Measurements from ENCODE around the gene GGNBP2. TPM values are rescaled to one million over a fixed set of nuclear protein-coding genes. Genes with fewer than 3 reads are reported as not detected.

GGNBP2 gene, protein sequence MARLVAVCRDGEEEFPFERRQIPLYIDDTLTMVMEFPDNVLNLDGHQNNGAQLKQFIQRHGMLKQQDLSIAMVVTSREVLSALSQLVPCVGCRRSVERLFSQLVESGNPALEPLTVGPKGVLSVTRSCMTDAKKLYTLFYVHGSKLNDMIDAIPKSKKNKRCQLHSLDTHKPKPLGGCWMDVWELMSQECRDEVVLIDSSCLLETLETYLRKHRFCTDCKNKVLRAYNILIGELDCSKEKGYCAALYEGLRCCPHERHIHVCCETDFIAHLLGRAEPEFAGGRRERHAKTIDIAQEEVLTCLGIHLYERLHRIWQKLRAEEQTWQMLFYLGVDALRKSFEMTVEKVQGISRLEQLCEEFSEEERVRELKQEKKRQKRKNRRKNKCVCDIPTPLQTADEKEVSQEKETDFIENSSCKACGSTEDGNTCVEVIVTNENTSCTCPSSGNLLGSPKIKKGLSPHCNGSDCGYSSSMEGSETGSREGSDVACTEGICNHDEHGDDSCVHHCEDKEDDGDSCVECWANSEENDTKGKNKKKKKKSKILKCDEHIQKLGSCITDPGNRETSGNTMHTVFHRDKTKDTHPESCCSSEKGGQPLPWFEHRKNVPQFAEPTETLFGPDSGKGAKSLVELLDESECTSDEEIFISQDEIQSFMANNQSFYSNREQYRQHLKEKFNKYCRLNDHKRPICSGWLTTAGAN
- total RNA-seq (2022; extraction: Qiagen RNA extraction; ENCODE audit: low read depth) = 54.9 to 64.1 TPM (median 57.5 TPM) in 5 replicates

GRCh38 chr17:36544307-36545076 is at the start of gene GGNBP2:
Gene GGNBP2 (plus strand): TSS chr17:36544919. CDS start chr17:36545725, 806 bp downstream.

DNA sequence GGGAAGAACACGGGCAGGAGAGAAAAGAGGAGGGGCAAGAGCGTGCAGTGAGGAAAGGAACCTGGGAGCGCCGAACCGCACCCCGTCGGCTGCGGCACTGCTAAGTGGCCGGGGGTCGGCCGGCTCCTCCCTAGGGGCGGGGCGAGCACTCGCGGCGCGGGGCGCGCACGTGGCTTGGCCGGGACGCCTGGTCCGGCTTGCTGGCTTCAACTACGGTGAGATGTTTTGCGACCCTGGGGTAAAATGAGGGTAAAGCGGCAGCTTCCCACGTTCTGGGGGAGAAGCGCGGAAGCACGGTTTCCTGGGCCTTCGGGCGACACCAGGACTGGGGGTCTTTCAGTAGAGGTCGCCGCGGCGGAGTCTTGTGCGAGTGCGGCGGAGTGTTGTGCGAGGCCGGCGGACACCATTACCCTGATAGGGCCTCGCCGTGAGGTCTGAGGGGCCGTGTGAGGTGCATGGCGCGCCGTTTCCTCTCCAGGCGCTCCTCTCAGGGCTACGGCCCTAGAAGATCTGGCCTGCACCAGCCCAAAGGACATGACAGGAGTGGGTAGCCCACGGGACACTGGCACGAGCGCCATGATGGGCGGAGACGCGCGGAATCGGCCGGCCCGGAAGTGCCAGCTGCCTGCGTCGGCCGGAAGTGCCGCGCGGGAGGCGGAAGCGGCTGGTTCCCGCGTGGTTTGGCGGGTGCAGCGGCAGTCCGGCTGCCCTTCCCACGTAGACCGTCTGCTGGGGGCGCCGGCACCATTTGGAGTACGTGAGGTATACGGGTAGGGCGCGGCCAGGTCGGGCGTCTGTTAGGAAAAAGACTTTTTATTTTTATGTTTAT is 9.7 kb upstream of the GGNBP2 start, which contains the start of the genes MYO19 and PIGW:
Gene MYO19 (minus strand): TSS at position 29 of the 829 bp plus-strand sequence. CDS start 2,330 bp downstream, outside the sequence.
Gene PIGW (plus strand): TSS at position 148 of the 829 bp plus-strand sequence. CDS start 2,115 bp downstream, outside the sequence.

DNA sequence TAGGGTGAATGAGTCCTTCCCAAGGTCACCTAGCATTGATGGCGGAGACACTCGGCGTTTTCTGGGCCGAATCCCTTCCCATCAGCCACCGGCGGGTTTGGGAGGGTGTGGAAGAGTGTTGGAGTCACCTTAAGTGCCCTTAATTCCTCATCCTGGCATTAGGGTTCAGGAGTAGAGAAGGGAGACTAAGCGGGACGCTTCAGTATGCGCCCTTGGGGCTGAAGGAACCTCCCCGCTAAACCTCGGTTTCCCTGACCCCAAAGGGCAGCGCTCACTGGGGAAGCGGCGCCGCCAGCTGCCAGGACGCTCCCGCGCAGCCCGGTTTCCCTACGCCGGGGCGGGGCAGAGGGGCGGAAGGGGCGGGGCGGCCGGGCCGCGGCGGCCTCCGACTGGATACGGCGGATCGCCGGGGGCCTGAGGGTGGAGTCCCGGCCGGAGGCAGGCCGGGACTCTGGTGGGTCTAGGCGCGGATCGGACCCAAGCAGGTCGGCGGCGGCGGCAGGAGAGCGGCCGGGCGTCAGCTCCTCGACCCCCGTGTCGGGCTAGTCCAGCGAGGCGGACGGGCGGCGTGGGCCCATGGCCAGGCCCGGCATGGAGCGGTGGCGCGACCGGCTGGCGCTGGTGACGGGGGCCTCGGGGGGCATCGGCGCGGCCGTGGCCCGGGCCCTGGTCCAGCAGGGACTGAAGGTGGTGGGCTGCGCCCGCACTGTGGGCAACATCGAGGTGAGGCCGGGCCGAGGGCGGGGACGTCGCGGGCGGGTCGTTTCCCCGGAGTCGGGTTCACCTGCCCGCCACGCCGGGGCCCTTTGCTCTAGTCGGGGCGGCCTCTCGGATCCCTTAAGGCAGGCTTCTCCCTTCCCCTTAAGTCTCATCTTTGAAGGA is 47.0 kb downstream of the GGNBP2 start, which contains the start of gene DHRS11:
Gene DHRS11 (plus strand): TSS at position 446 of the 882 bp plus-strand sequence. CDS start 131 bp downstream, at position 577.

DNA sequence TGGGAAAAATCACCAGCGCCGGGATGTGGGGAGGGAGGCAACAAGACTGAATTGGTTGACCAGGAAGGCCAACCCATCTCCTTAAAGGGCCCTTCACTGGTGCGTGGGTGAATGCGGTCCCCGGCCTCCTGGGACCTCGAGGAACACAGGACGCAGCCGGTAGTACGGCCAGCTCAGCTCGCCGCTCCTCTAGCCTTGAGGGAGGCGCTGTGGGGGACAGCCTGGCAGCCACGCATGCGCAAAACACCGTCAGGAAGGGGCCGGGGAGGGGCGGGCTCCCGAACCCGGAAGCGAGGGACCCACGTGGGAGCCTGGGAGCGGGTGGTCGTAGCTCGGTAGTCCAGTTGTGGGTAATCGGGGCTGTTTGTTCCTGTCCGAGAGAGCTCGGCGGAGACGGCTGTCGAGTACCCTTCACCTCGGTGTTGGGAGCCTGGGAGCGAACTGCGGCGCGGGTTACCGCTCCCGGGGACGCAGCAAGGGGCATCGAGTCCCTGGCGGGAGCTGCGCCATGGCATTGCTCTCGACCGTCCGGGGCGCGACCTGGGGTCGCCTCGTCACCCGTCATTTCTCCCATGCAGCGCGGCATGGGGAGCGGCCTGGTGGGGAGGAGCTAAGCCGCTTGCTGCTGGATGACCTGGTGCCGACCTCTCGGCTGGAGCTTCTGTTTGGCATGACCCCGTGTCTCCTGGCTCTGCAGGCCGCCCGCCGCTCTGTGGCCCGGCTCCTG is 56.7 kb downstream of the GGNBP2 start, which contains the start of gene MRM1:
Gene MRM1 (plus strand): TSS at position 281 of the 727 bp plus-strand sequence. CDS start 228 bp downstream, at position 509.

Other genes with a start within 250 kb of the GGNBP2 start
- not detected in 5 replicates for gene TBC1D3G, start 221.0 kb upstream of the GGNBP2 start, total RNA-seq (2022; extraction: Qiagen RNA extraction; ENCODE audit: low read depth)
- not detected in 5 replicates for gene TBC1D3H, start 156.5 kb upstream of the GGNBP2 start, total RNA-seq (2022; extraction: Qiagen RNA extraction; ENCODE audit: low read depth)
- 83.1 to 86.9 TPM (median 83.9 TPM) in 5 replicates for gene ZNHIT3, start 58.2 kb upstream of the GGNBP2 start, total RNA-seq (2022; extraction: Qiagen RNA extraction; ENCODE audit: low read depth)
- 56.6 to 64.4 TPM (median 60.5 TPM) in 5 replicates for gene MYO19, start 10.1 kb upstream of the GGNBP2 start, total RNA-seq (2022; extraction: Qiagen RNA extraction; ENCODE audit: low read depth)
- 24.2 to 28.7 TPM (median 25.2 TPM) in 5 replicates for gene PIGW, start 9.9 kb upstream of the GGNBP2 start, total RNA-seq (2022; extraction: Qiagen RNA extraction; ENCODE audit: low read depth)
- 6.8 to 9.8 TPM (median 9.0 TPM) in 5 replicates for gene DHRS11, start 47.0 kb downstream of the GGNBP2 start, total RNA-seq (2022; extraction: Qiagen RNA extraction; ENCODE audit: low read depth)
- gene MRM1, start 56.7 kb downstream of the GGNBP2 start, total RNA-seq (2022; extraction: Qiagen RNA extraction; ENCODE audit: low read depth) = 14.0 to 22.2 TPM (median 20.6 TPM) in 5 replicates

Data from A549 treated with CpdA at 1 μM for 4 hours (cell line).